ENCODE data around the gene NOC4L.

DNA sequence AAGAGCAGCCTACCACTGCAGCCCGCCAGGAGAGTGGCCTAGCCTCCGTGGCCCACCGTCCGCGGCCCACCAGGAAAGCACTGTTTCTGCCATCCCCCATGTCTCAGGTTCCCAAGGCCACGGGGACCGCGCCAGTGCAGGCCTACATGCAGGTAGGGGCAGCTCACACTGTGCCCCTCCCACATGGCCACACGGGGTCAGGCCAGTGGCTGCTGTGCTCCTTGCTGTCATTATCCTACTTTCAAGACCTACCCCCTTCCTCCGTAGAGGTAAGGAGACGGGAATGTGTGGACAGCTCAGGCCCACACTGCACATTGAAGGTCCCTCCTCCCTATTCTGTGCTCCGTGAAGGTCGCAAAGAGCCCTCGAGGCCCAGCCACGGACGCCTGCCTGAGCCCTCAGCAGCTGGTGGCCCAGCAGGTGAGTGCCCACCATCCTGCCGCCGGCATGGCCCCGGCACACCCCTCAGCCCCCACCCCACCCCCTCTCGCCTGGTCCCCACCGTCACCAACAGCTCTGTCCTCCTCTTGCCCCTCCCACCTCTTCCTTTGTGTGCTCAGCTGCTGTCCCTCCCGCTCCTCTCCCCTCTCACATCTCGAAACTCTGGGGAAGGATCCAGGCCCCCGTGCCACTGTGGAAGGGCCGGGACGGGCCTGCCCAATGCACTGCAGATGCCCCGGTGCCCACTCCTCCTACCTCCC lies 10.2 kb upstream of the NOC4L start:
- TF ChIP-seq, protein P1, sequence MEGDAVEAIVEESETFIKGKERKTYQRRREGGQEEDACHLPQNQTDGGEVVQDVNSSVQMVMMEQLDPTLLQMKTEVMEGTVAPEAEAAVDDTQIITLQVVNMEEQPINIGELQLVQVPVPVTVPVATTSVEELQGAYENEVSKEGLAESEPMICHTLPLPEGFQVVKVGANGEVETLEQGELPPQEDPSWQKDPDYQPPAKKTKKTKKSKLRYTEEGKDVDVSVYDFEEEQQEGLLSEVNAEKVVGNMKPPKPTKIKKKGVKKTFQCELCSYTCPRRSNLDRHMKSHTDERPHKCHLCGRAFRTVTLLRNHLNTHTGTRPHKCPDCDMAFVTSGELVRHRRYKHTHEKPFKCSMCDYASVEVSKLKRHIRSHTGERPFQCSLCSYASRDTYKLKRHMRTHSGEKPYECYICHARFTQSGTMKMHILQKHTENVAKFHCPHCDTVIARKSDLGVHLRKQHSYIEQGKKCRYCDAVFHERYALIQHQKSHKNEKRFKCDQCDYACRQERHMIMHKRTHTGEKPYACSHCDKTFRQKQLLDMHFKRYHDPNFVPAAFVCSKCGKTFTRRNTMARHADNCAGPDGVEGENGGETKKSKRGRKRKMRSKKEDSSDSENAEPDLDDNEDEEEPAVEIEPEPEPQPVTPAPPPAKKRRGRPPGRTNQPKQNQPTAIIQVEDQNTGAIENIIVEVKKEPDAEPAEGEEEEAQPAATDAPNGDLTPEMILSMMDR (conservative IDR thresholded peaks at IDR 0.05) = no peak
- no peak for TF ChIP-seq ZFX (IDR thresholded peaks at IDR 0.05)
